Spinal cord (tissue), 10 donors: ENCODE measurements around the gene ZNF763. TPM values are rescaled to one million over a fixed set of nuclear protein-coding genes. Genes with fewer than 3 reads are reported as not detected.
"Not testable (repeated sequence)": the region's sequence is repeated elsewhere in the genome, so short reads cannot be mapped to it uniquely, and the experiment has no call there.

Experiments used
- DNase-seq, 6 donors: peaks; one replicate each; pipeline versions ENCODE4 v3.0.0 to v3.0.0-alpha.2; 2013 to 2015; ENCODE audit warnings: low spot score in 6 of 6, low read depth in 4 of 6
- H3K27ac ChIP-seq: one replicate; pipeline ENCODE4 v1.5.1; 2013; ENCODE audit warnings: low read depth, low read length, control low read depth
- H3K27me3 ChIP-seq: one replicate; pipeline ENCODE4 v1.6.1; 2013; ENCODE audit warnings: low read length; ENCODE audit not compliant: control insufficient read depth, insufficient read depth
- H3K36me3 ChIP-seq: one replicate; pipeline ENCODE4 v1.6.1; 2013; ENCODE audit warnings: low read length; ENCODE audit not compliant: control insufficient read depth, insufficient read depth
- H3K4me1 ChIP-seq: one replicate; pipeline ENCODE4 v1.6.1; 2013; ENCODE audit warnings: low read length; ENCODE audit not compliant: control insufficient read depth, insufficient read depth
- H3K4me3 ChIP-seq: one replicate; pipeline ENCODE4 v1.5.1; 2013; ENCODE audit warnings: low read depth, low read length, control low read depth
- H3K9me3 ChIP-seq: one replicate; pipeline ENCODE4 v1.6.1; 2013; ENCODE audit warnings: low read length; ENCODE audit not compliant: control insufficient read depth, insufficient read depth
- WGBS: methylation state at CpG from one replicate; pipeline ENCODE4 v1.1.5; 2013; ENCODE audit warnings: missing lambda C conversion rate; ENCODE audit not compliant: insufficient coverage; 5-methylcytosine and 5-hydroxymethylcytosine counted together
- polyA plus RNA-seq, 2 donors: library from polyadenylated mRNA; unstranded; fragments of 120-200 nt; gene quantifications; one replicate each; pipeline ENCODE4 v1.2.1, GENCODE V29; 2013; ENCODE audit not compliant: insufficient read length in 2 of 2
- small RNA-seq: library from RNA; depleted of rRNA; stranded (forward); fragments of <200 nt; gene quantifications from one replicate; pipeline ENCODE3, GENCODE V24; 2014; ENCODE audit warnings: low replicate concordance
- total RNA-seq, 2 donors: library from RNA; depleted of rRNA in 1 of 2; stranded (reverse); fragments of 120-200 nt in 1 of 2; fragments of >200 nt in 1 of 2; gene quantifications; one replicate each; pipeline versions ENCODE4 v1.2.3 to v1.2.4, GENCODE V29; 2013 to 2014
- donor health status: healthy.

The ZNF763 gene
- total and polyA plus RNA-seq, 4 donors = 3.8 to 5.7 (median 4.8) TPM

DNA sequence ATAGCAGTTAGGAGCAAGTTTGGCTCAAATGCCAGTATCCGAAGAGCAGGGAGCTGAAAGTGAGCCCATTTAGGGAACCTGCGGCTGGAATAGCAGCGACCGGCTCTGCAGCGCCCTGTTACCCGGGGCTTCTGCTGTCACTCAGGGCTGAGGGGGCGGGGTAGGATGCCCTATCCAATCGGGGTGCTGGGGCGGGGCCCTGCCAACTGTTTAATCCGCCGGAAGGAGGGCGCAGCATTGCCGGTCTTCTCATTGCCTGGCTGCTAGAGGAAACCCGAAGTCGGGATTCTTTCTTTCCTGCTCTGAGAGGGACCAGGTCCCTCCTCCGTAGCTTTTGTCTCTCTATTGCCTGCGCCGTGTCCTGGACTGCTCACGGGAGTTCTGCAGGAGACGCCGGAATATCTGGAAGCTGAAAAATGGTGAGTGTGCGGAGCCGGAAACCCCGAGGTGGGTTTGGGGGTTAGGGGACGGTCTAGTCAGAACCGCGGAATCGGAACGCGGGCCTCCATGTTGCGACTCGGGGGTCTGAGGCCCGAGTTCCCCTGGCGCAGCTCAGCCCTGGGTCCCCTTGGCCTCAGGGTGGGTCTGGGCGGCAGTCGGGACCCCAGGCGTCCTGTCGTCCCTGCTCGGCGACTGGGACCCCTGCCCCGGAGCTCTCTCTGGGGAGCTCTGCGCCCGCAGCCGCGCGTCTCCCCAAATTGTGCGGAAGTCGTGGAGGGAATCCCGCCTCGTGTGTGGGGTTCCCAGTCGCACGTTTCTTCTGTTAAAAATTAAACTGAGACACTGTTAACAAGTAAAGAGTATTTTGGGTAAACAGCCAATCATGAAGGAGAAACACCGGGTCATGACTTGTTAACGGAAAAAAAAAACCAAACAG is 22.8 kb downstream of the ZNF763 start:
- Histone ChIP-seq H3K27ac (peak overlapping the region; percentile 85), H3K36me3 (peaks cover 3% of the 10 kb centered on the region), H3K4me3 (peak overlapping the region; percentile 91), H3K27me3 (no peaks in the 10 kb centered on the region), H3K4me1 (peaks cover 9% of the 10 kb centered on the region), H3K9me3 (no peaks in the 10 kb centered on the region)
- DNase-seq = peak; percentile 84 to 98 (median 92)
- under 1% methylated on average over 40 of the region's 54 CpGs for WGBS

DNA sequence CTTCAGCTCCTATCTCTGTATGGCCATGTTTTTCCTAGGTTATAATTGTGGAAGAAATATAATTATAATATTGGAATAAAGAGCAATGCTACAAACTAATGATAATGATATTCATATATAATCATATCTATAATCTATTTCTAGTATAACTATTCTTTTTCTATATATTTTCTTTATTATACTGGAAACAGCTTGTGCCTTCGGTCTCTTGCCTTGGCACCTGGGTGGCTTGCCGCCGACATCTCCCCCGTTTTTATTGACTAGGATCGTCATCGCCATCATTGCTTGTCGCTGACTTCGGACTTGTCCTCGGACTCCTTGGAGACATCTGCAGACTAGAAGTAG is 24.2 kb downstream of the ZNF763 start:
- Histone ChIP-seq H3K9me3 (no peaks in the 10 kb centered on the region), H3K27ac (no peak overlapping the region), H3K27me3 (no peaks in the 10 kb centered on the region), H3K4me1 (peaks cover 9% of the 10 kb centered on the region), H3K4me3 (peak overlapping the region; percentile 91), H3K36me3 (peaks cover 3% of the 10 kb centered on the region)
- WGBS = 64% methylated on average over 6 of the region's 9 CpGs
- no peak for DNase-seq

DNA sequence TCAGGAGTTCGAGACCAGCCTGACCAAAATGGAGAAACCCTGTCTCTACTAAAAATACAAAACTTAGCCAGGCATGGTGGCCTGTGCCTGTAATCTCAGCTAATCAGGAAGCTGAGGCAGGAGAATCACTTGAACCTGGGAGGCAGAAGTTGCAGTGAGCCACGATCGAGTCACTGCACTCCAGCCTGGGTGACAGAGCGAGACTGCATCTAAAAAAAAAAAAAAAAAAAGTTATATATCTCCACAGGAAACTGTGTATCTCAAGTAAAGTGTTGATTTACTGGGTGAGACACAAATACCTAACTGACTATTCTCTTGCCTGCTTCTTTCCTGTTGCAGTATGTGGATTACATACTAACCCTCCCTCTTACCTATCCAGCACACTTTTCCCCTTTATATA is 27.1 kb downstream of the ZNF763 start:
- WGBS = 100% methylated on average over 1 of the region's 4 CpGs
- H3K27me3 ChIP-seq, DNase-seq, H3K4me1 ChIP-seq, H3K36me3 ChIP-seq, H3K9me3 ChIP-seq, H3K4me3 ChIP-seq, H3K27ac ChIP-seq: not testable (repeated sequence)

DNA sequence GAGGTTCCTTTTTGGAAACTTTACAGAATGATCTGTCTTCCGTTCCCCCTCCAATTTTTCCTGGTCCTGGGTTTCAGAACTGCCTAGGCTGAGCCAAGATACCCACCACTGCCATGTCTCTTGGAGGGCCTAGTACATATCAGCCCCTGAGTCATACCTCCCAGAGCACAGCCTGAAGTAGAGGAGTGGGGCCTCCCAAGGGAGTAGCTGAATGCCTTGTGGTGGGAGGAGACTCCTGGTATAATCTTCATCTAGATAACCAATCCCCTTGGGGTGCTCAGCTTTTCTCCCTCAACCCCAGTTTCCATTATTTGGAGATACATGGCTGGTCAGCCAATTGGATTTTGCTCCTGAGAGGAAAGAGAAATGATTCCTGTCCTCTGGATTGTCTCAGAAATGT is 30.3 kb downstream of the ZNF763 start:
- Histone ChIP-seq H3K4me3 (no peak overlapping the region), H3K27ac (no peak overlapping the region), H3K9me3 (no peaks in the 10 kb centered on the region), H3K27me3 (no peaks in the 10 kb centered on the region), H3K4me1 (no peaks in the 10 kb centered on the region), H3K36me3 (peaks cover 3% of the 10 kb centered on the region)
- DNase-seq = no peak
- WGBS = 100% methylated on average over 1 of the region's 1 CpG

DNA sequence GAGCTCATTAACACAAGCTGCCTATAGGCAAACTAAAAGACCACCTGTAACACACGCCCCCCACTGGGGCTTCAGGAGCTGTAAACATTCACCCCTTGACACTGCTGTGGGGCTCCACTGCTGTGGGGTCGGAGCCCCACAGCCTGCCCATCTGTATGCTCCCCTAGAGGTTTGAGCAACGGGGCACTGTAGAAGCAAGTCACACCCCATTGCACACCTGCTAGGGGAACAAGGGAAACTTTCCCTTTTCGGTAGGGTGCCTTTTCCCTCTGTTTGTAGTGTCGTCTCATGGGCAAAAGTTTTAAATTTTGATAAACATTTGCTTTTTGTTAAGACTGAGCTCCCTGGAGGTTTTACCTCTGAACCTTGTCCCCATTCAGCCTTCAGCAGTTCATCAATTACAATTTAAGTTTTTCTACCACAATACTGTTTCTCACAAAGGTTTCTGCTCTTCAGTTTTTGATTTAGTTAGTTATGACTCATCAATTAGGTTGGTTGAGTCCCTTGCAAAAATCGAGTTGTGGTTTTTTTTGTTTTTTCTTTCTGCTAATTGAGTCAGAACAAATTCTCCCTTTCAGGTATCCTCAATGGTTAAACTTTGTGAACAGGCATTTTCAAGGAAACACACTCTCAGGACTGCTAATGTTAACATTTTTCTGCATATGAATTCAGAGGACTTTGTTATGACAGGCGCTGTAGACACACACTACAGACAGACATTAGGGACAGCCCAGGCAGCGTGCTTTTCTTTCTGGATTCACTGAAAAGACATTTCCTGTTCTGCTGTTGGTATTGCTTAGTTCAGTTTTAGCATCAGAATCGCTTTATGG is 35.5 kb downstream of the ZNF763 start:
- H3K36me3 ChIP-seq = peaks cover 15% of the 10 kb centered on the region
- no peaks in the 10 kb centered on the region for H3K4me1 ChIP-seq
- no peak for DNase-seq
- WGBS = 88% methylated on average over 6 of the region's 9 CpGs
- no peak overlapping the region for H3K4me3 ChIP-seq
- no peaks in the 10 kb centered on the region for H3K9me3 ChIP-seq
- H3K27ac ChIP-seq = no peak overlapping the region
- no peaks in the 10 kb centered on the region for H3K27me3 ChIP-seq

DNA sequence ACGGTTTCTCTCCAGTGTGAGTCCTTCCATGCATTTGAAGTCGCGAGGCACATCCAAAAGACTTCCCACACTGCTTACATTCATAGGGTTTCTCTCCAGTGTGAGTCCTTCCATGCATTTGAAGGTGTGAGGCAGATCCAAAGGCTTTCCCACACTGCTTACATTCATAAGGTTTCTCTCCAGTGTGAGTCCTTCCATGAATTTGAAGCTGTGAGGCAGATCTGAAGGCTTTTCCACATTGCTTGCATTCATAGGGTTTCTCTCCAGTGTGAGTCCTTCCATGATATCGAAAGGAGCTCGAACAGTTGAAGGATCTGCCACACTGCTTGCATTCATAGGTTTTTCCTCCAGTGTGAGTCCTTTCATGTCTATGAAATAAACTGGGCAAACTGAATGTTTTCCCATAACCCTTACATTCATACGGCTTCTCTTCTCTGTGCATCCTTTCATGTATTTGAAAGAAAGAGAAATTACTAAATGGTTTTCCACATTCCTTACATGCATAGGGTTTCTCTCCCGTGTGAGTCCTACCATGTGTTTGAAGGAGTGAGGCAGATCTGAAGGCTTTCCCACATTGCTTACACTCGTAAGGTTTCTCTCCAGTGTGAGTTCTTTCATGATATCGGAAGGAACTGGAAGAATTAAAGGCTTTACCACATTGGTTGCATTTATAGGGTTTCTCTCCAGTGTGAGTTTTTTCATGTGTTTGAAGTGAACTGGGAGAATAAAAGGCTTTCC is 50.3 kb downstream of the ZNF763 start:
- no peak for DNase-seq
- peaks cover 27% of the 10 kb centered on the region for H3K9me3 ChIP-seq
- H3K36me3 ChIP-seq = peaks cover 35% of the 10 kb centered on the region

DNA sequence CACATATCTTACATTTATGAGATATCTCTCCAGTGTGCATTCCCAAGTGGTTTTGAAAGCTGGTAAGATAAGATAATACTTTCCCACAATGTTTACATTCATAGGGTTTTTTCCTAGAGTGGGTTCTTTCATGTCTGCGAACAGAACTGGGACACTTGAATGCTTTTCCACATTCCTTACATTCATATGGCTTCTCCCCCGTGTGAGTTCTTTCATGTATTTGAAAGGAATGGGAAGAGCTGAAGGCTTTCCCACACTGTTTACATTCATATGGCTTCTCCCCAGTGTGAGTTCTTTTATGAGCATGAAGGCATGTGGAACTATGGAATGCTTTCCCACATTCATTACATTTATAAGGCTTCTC is 50.9 kb downstream of the ZNF763 start:
- no peak overlapping the region for H3K4me3 ChIP-seq
- WGBS = no CpG with 5 or more reads among the region's 2 CpGs
- H3K4me1 ChIP-seq = no peaks in the 10 kb centered on the region

More for the DNA sequence above, 50.3 kb downstream of the ZNF763 start:
- Histone ChIP-seq H3K4me1 (no peaks in the 10 kb centered on the region), H3K4me3 (no peak overlapping the region), H3K27ac (no peak overlapping the region), H3K27me3 (no peaks in the 10 kb centered on the region)
- WGBS = 96% methylated on average over 5 of the region's 9 CpGs

More for the DNA sequence above, 50.9 kb downstream of the ZNF763 start:
- no peaks in the 10 kb centered on the region for H3K27me3 ChIP-seq
- no peak overlapping the region for H3K27ac ChIP-seq
- DNase-seq = no peak
- peaks cover 35% of the 10 kb centered on the region for H3K36me3 ChIP-seq
- H3K9me3 ChIP-seq = peaks cover 27% of the 10 kb centered on the region

Small RNA genes lying within 50 kb of the gene (small RNA-seq; reads per million reads assigned to genes)
- gene RNA5SP464 (not detected), gene RNA5SP465 (not detected)

Other genes starting within 250 kb of the ZNF763 start
- gene ZNF823, start 226.1 kb upstream of the ZNF763 start, total RNA-seq = 10 to 100 TPM; 16.0 to 26.1 TPM
- gene ZNF823, start 226.1 kb upstream of the ZNF763 start, polyA plus RNA-seq = 1 to 10 TPM; 4.8 to 5.5 TPM
- 10 to 100 TPM; 23.4 to 38.5 TPM for gene ZNF441, start 198.0 kb upstream of the ZNF763 start, total RNA-seq
- 10 to 100 TPM; 10.7 to 13.0 TPM for gene ZNF441, start 198.0 kb upstream of the ZNF763 start, polyA plus RNA-seq
- gene ZNF491, start 166.5 kb upstream of the ZNF763 start, total RNA-seq = 10 to 100 TPM in 1 of 2 donors, 1 to 10 TPM in 1; 8.7 to 13.9 TPM
- gene ZNF491, start 166.5 kb upstream of the ZNF763 start, polyA plus RNA-seq = 1 to 10 TPM; 7.3 to 9.6 TPM
- gene ZNF440, start 150.8 kb upstream of the ZNF763 start, total RNA-seq = 10 to 100 TPM; 20.6 to 21.0 TPM
- gene ZNF440, start 150.8 kb upstream of the ZNF763 start, polyA plus RNA-seq = 10 to 100 TPM; 13.1 to 22.6 TPM
- 10 to 100 TPM; 21.8 to 30.2 TPM for gene ZNF439, start 116.3 kb upstream of the ZNF763 start, total RNA-seq
- gene ZNF439, start 116.3 kb upstream of the ZNF763 start, polyA plus RNA-seq = 10 to 100 TPM; 21.7 to 23.3 TPM
- 10 to 100 TPM; 17.2 to 19.8 TPM for gene ZNF69, start 77.3 kb upstream of the ZNF763 start, total RNA-seq
- 10 to 100 TPM in 1 of 2 donors, 1 to 10 TPM in 1; 7.5 to 13.7 TPM for gene ZNF69, start 77.3 kb upstream of the ZNF763 start, polyA plus RNA-seq
- 10 to 100 TPM; 14.2 to 22.2 TPM for gene ZNF700, start 39.9 kb upstream of the ZNF763 start, total RNA-seq
- gene ZNF700, start 39.9 kb upstream of the ZNF763 start, polyA plus RNA-seq = 10 to 100 TPM; 10.9 to 14.0 TPM
- gene ZNF433, start 70.6 kb downstream of the ZNF763 start, total RNA-seq = 10 to 100 TPM; 13.3 to 21.1 TPM
- 10 to 100 TPM in 1 of 2 donors, 1 to 10 TPM in 1; 7.7 to 11.9 TPM for gene ZNF433, start 70.6 kb downstream of the ZNF763 start, polyA plus RNA-seq
- under 1 TPM; 0.44 to 0.59 TPM for gene ZNF878, start 87.9 kb downstream of the ZNF763 start, total RNA-seq
- gene ZNF878, start 87.9 kb downstream of the ZNF763 start, polyA plus RNA-seq = 1 to 10 TPM in 1 of 2 donors, under 1 TPM in 1; 0.62 to 1.6 TPM
- gene ZNF844, start 99.7 kb downstream of the ZNF763 start, total RNA-seq = 10 to 100 TPM; 23.1 to 24.2 TPM
- 10 to 100 TPM; 11.2 to 12.1 TPM for gene ZNF844, start 99.7 kb downstream of the ZNF763 start, polyA plus RNA-seq
- 10 to 100 TPM in 1 of 2 donors, 1 to 10 TPM in 1; 9.6 to 10.7 TPM for gene ZNF20, start 175.3 kb downstream of the ZNF763 start, total RNA-seq
- 1 to 10 TPM; 4.4 to 5.6 TPM for gene ZNF20, start 175.3 kb downstream of the ZNF763 start, polyA plus RNA-seq
- 10 to 100 TPM; 21.9 to 25.8 TPM for gene ZNF625, start 191.7 kb downstream of the ZNF763 start, total RNA-seq
- gene ZNF625, start 191.7 kb downstream of the ZNF763 start, polyA plus RNA-seq = 10 to 100 TPM; 15.2 to 17.8 TPM
- 10 to 100 TPM; 18.7 to 25.2 TPM for gene ZNF136, start 198.1 kb downstream of the ZNF763 start, total RNA-seq
- 10 to 100 TPM; 13.3 to 15.3 TPM for gene ZNF136, start 198.1 kb downstream of the ZNF763 start, polyA plus RNA-seq